GM19468 (cell line): Measurements from ENCODE around the gene KCNN1.
"Not testable (repeated sequence)": the region's sequence is repeated elsewhere in the genome, so short reads cannot be mapped to it uniquely, and the experiment has no call there.

Experiments used
- ATAC-seq: cut with Tn5 transposase; IDR thresholded peaks from one replicate; pipeline ENCODE4 v1.9.1; 2021; ENCODE audit warnings: mild to moderate bottlenecking, moderate library complexity, moderate number of reproducible peaks; ENCODE audit not compliant: unreplicated experiment; ENCODE audit errors: extremely low read depth

The KCNN1 gene

DNA sequence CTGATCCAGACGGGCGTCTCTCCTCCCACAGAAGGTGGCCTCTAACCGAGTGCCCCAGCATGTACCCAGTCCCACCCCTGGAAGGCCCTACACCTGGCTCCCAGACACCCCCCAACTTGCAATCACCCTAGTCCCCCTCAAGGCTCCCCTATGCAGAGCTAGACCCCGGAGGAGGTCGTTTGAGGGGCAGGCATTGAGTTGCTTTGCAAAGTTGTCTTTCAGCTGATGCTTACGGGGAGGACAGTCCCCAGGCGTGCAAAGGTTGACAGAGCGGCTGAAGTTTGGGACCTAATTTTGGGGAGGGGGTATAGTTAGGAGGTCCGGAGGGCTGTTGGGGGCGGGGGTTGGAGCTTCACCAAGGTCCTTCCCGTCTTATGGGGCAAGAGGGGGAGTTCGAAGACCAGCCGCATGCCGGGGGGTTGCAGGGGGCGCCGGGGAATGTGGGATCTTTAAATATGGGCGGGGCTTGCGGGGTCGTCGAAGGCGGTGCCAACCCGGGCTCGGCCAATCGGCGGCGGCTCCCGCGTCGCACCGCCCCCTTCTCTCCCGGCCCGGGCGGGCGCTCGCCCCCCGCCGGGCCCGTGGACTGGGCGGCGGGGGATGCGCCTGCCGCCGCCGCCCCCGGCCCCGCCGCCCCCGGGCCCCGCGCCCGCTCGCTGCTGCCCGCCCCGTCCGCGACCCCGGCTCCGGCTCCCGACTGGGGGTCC lies at the start of gene KCNN1:
Gene KCNN1 (plus strand): TSS at position 558 of the 707 bp plus-strand sequence. CDS start 6,782 bp downstream, outside the sequence.
- no peak for ATAC-seq

- ATAC-seq = not testable (repeated sequence)
Measured at GRCh38 chr19:17918151-17918550, 48.8 kb upstream of the KCNN1 start.

- not testable (repeated sequence) for ATAC-seq
Measured at GRCh38 chr19:17919122-17919521, 47.8 kb upstream of the KCNN1 start.

DNA sequence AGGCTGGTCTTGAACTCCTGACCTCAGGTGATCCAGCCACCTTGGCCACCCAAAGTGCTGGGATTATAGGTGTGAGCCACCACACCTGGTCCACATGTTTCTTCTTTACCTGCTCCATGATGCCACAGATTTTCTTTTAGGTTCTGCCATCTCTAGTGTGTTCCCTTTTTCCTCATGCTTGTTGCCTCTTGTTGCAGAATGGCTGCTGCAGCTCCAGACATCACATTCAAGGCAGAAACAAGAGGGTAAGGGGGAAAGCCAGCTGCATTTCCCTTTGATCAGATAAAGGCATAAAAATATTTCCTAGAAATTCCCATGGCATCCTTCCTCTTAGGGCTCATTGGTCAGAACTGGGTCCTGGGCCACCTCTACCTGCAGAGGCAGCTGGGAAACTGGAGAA lies 46.4 kb upstream of the KCNN1 start:
- no peak for ATAC-seq

- no peak for ATAC-seq
Measured at GRCh38 chr19:17922138-17922537, 44.8 kb upstream of the KCNN1 start.

DNA sequence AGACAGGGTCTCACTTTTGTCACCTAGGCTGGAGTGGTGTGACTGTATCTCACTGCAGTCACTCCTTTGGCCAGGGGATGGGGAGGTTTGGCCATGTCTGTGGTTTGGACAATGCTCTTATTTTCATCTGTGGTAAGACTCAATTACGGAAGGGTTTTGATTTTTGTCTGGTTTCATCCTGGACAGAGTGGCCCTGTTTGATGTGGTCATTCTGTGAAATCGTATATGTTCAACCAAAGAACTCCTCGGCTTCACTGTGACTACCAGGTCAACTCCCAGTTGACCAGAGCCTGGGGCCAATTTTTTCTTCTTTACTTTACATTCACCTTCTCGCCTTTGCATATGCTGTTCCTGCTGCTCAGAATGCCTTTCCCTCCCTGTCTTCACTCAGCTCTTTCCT lies 40.9 kb upstream of the KCNN1 start:
- no peak for ATAC-seq

DNA sequence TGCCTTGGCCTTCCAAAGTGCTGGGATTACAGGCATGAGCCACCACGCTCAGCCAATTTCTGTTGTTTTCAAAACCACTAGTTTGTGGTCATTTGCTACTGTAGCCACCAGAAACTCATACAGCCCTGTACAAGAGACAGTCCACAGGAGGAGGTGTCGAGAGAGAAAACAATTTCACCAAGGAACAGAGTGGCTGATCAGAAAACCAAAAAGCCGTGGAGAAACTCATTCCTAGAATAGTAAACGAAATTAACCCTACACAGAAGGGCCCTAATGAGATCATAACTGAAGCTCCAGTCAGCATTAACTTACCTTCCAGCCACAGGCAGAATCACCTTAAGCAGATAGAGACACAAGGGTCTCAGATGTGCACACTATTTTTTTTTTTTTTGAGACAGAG lies 37.9 kb upstream of the KCNN1 start:
- no peak for ATAC-seq

DNA sequence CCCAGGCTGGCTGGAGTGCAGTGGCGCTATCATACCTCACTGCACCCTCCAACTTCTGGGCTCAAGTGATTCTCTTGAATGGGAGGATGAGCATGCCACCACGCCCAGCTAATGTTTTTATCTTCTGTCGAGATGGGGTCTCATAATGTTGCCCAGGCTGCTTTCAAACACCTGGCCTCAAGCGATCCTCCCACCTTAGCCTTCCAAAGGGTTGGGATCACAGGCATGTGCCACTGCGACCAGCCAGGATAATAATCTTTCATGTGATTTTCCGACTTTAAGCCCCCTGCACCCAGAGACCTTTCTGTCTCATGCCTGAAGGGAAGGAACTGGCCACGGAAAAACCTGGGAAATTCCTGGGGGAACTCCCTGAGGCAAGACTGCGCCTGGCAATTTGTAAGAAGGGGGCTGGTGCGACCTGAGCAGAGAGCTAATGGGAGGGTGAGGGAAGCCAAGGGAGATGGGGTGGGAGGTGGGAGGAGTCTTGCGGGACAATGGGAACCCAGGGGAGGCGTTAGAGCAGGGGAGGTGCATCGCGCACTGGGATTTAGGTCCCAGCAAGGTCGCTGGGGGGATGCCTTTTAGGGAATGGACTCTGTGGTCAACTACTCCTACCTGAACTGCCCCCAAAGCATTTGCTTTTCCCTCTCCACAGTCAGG lies 35.2 kb upstream of the KCNN1 start:
- ATAC-seq = no peak

DNA sequence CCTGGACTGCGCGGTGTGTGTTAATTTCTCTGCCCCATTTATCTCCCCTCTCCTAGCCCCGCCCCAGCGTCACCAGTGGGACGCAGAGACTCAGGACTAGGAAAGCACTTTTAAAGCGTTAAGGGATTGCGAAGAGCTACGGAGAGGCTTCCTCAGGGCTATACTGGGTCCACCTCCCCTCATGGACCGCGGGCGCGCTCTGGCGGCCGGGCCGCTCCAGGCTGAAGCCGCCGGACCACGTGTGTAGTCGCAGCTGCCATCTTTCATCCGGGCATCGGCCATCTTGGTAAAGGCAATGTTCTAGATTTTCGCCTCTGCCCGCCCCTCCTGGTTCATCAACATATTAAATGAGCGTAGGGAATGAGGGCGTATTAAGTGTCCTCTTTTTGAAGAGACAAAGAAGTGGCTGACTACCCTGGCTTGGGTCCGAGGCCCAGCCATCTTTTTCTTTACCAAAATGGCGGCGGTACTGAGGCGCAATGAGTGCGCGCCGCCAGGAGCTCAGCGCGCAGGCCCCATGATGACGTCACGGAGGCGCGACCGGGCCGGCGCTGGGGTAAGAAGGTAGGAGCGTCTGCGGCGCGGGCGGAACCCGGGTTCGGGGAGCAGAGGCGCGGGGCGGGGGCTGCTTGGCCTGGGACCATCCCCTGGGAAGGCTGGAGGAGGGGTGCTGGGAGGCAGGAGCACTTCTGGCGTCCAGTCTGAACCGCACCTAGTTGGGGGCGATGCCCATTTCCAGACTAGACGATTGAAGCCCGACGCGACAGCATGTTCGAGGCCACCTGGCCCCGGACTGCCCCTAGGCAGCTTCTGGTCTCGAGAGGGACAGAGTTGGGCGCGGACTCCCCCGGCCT lies 34.2 kb upstream of the KCNN1 start, which contains the start of gene CCDC124:
Gene CCDC124 (plus strand): TSS at position 531 of the 854 bp plus-strand sequence. CDS start 3,406 bp downstream, outside the sequence.
- peak; percentile 41 for ATAC-seq

GRCh38 chr19:17933414-17934129 lies 33.3 kb upstream of the KCNN1 start:
- no peak for ATAC-seq

DNA sequence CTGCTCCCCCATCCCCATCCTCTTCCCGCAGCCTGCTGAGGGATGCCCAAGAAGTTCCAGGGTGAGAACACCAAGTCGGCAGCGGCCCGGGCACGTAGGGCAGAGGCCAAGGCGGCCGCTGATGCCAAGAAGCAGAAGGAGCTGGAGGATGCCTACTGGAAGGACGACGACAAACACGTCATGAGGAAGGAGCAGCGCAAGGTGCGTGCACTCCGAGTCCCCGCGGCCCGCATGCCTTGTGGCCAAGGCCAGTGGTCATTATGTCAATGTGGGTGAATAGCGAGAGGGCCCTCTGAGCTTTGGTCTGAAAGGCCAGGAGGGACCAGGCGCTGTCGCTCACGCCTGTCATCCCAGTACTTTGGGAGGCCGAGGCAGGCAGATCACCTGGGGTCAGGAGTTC lies 30.5 kb upstream of the KCNN1 start:
- no peak for ATAC-seq

- no peak for ATAC-seq
Measured at GRCh38 chr19:17937371-17937900, 29.5 kb upstream of the KCNN1 start.

DNA sequence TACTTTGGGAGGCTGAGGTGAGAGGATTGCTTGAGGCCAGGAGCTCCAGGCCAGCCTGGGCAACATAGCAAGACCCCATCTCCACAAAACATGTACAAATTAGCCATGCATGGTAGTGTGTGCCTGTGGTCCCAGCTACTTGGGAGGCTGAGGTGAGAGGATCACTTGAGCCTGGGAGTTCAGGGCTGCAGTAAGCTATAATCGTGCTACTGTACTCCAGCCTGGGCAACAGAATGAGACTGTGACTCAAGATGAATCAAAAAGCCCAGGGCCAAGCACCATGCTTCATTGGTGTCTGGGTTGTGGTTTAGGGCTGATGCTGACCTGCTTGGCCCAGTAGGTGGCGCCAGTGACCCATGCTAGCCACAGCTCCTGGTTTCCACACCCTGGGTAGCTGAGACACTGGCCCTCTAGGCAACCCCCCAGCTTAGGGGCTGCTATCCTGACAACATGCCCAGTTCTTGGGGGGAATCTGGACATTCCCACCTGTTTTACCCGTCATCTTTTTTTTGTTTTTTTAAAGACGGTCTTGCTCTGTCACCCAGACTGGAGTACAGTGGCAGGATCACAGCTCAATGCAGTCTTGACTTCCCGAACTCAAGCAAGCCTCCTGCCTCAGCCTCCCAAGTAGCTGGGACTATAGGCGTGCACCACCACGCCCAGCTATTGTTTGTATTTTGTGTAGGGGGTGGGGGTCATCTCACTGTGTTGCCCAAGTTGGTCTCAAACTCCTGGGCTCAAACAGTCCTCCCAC lies 28.6 kb upstream of the KCNN1 start:
- no peak for ATAC-seq

- no peak for ATAC-seq
Measured at GRCh38 chr19:17942181-17942580, 24.7 kb upstream of the KCNN1 start.

- no peak for ATAC-seq
Measured at GRCh38 chr19:17942582-17943273, 24.2 kb upstream of the KCNN1 start.

DNA sequence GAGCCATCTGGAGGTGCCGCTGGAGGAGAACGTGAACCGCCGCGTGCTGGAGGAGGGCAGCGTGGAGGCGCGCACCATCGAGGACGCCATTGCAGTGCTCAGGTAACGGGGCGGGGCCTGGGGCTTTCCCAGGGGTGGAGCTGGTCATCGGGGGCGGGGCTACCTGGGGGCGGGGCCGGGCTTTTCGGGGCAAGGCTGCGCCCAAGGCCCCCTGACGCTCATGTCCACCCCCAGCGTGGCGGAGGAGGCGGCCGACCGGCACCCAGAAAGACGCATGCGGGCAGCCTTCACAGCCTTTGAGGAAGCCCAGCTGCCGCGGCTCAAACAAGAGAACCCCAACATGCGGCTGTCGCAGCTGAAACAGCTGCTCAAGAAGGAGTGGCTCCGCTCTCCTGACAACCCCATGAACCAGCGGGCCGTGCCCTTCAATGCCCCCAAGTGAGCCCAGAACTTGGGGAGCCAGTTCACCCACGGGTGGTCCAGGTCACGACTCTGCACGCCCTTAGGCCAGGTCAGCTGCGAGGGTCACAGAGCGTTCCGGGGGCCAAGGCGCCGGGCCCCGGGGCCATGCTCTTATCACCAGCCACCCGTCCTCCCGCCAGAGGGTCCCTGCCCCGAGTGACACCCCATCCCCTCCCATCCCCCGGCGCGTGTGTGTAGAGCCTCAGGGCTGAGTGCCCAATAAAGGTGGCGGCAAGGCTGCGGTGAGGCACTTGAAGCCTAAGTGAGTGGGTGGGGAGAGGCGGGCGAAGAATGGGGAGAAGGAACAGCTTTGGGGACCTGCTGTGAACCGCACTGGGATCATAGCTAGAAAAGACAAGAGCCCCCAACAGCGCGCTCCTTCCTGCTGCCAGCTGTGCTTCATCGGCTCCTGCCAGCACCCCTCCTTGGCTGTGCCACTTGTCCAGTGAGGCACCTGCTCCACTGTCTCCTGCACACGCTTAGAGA lies 23.4 kb upstream of the KCNN1 start:
- no peak for ATAC-seq

DNA sequence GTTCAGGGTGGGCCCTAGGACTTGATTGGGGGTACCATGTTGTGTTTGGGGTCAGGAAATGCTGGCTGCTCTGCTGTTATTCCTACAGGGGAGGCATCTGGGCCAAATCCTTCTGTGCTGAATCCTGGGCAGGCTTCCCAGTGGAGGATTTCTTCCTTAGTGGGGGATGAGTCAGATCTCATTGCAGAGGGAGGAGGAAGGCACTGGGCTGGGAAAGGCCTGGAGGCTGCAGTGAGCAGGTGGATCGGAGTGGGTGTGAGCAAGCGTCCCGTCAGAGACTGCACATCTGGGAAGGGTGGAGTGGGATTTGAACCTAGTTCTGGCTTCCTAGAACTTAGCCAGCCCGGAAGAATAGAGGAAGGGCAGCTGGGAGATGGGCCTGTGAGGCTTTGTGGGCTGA lies 22.6 kb upstream of the KCNN1 start:
- ATAC-seq = no peak
